Heart right ventricle (tissue), 16 donors: ENCODE measurements around the gene MAPT. TPM values are rescaled to one million over a fixed set of nuclear protein-coding genes. Genes with fewer than 3 reads are reported as not detected.

Source experiments
- ATAC-seq, 8 donors: fragments of 200-7000 bp; cut with Tn5 transposase; one replicate each; pipeline ENCODE4 v1.9.1; 2020; ENCODE audit warnings: mild to moderate bottlenecking in 8 of 8, moderate library complexity in 8 of 8, moderate number of reproducible peaks in 1 of 8
- DNase-seq, 2 donors: peaks; one replicate each; pipeline ENCODE4 v3.0.0-alpha.2; 2020
- H3K27ac ChIP-seq, 10 donors: fragments of 200-600 bp; sonication (generic) in 2 of 10; one replicate each; pipeline versions ENCODE4 v1.5.0 to v1.8.0; 2020 to 2022; ENCODE audit warnings: mild to moderate bottlenecking in 3 of 10
- H3K27me3 ChIP-seq, 7 donors: fragments of 200-600 bp; one replicate each; pipeline ENCODE4 v1.8.0; 2021 to 2022; ENCODE audit warnings: mild to moderate bottlenecking in 2 of 7
- H3K36me3 ChIP-seq, 9 donors: fragments of 200-600 bp; sonication (generic) in 1 of 9; one replicate each; pipeline versions ENCODE4 v1.5.0 to v1.8.0; 2020 to 2022; ENCODE audit warnings: mild to moderate bottlenecking in 2 of 9
- H3K4me1 ChIP-seq, 9 donors: fragments of 200-600 bp; sonication (generic) in 1 of 9; one replicate each; pipeline versions ENCODE4 v1.5.0 to v1.8.0; 2020 to 2022; ENCODE audit warnings: mild to moderate bottlenecking in 4 of 9
- H3K4me3 ChIP-seq, 10 donors: fragments of 200-600 bp; sonication (generic) in 2 of 10; one replicate each; pipeline versions ENCODE4 v1.5.0 to v1.8.0; 2020 to 2022; ENCODE audit warnings: mild to moderate bottlenecking in 7 of 10, moderate library complexity in 2 of 10
- H3K9me3 ChIP-seq, 11 donors: fragments of 200-600 bp in 10 of 11; sonication (generic) in 2 of 11; one replicate each; pipeline versions ENCODE4 v1.5.0 to v1.8.0; 2013 to 2022; ENCODE audit warnings: mild to moderate bottlenecking in 2 of 11, control low read depth in 1 of 11, moderate library complexity in 1 of 11
- CTCF ChIP-seq, 9 donors: fragments of 200-600 bp; sonication (generic) in 2 of 9; IDR thresholded peaks; one replicate each; pipeline versions ENCODE4 v1.5.0 to v1.8.0; 2021 to 2022; ENCODE audit warnings: antibody characterized with exemption in 9 of 9, mild to moderate bottlenecking in 5 of 9, moderate library complexity in 1 of 9
- WGBS, 2 donors: extraction: QIAGEN DNeasy Blood & Tissue Kit; methylation state at CpG; one replicate each; pipeline ENCODE4 v1.1.7; 2013; ENCODE audit warnings: inconsistent platforms in 1 of 2; 5-methylcytosine and 5-hydroxymethylcytosine counted together
- intact Hi-C, 10 donors: fragments of 100-400 bp; cut with DNase I; formaldehyde crosslinking; loops; one replicate each; pipeline versions ENCODE4 v1.11.1 to v1.14.2; 2022
- polyA plus RNA-seq, 2 donors: library from polyadenylated mRNA; stranded (reverse); fragments of 200-250 nt; gene quantifications; one replicate each; pipeline ENCODE4 v1.2.3, GENCODE V29; 2013
- total RNA-seq, 10 donors: library from RNA; stranded (reverse); fragmentation: NEBNext Ultra II Directional in 3 of 10; extraction: Animal tissue kit (Norgen Biotek cat#: 25700) in 3 of 10; gene quantifications; one replicate each; pipeline versions ENCODE4 v1.2.1 to v1.2.4, GENCODE V29; 2021 to 2023
- donor health status: Arrhythmogenic right ventricular cardiomyopathy.
- donor health status: ischemic (EF 13 %, LVEDD 7.1; RV severe dilation, severe dysfunction).
- donor health status: healthy with polysubstance abuse.
- donor health status: DM: no; HTN: yes; CAD: no.
- donor health status: DM: no; HTN: no; CAD: no.
- donor health status: ischemic (EF 25% LVEDD 6.9; RV normal size, moderate dysfunction).
- donor health status: ischemic (EF 25% LVEDD 5.7; RV mildly dilated, moderate dysfunction).
- donor health status: healthy.
- donor health status: DM: yes; HTN: yes; CAD: no.
- donor health status: Ischemic cardiomyopathy.
- donor health status: ischemic (EF 35%, LVEDD 5.7; RV mildly dilated, moderate dysfunction).
- donor health status: nonischemic (EF 11% LVEDD 7.7; RV severe dilation, severe dysfunction).
- donor health status: DM: yes; HTN: yes; CAD: no.
- donor health status: PGD.
- donor health status: ischemic (EF 29% LVEDD 5.4; RV normal size, mild dysfunction).
- donor health status: nonischemic (EF 23%, LVEDD 6.1; RV moderate dilation, normal function).

MAPT gene
- total and polyA plus RNA-seq, 12 donors, result 0.90 to 63.3 (median 32.5) TPM

GRCh38 chr17:45850468-45850867 is 43.9 kb upstream of the MAPT start:
- Histone ChIP-seq H3K27me3 (peaks cover 0 to 39% (median 25%) of the 10 kb centered on the region in 7 donors), H3K36me3 (no peaks in the 10 kb centered on the region), H3K9me3 (no peaks in the 10 kb centered on the region), H3K4me3 (no peak overlapping the region), H3K27ac (no peak overlapping the region), H3K4me1 (peaks cover 0 to 7% (median 0%) of the 10 kb centered on the region in 9 donors)
- 83 to 86% methylated on average over 5 of the region's 5 CpGs for WGBS, 2 donors
- DNase-seq (no peak), ATAC-seq (no peak)
- TF ChIP-seq CTCF (IDR thresholded peaks at IDR 0.05), result no peak
- intact Hi-C loops, result loop anchor here in 4 of 10 donors (5.0 to 10.0 kb wide), 3 partner anchors 56 to 636 kb away; no protein-coding TSS in a partner anchor

- H3K27me3 ChIP-seq, result peaks cover 0 to 39% (median 25%) of the 10 kb centered on the region in 7 donors
- ATAC-seq (no peak), DNase-seq (no peak)
- H3K4me3 ChIP-seq, result no peak overlapping the region
- intact Hi-C loops, result loop anchor here in 4 of 10 donors (5.0 to 10.0 kb wide), 3 partner anchors 56 to 636 kb away; no protein-coding TSS in a partner anchor
- no peaks in the 10 kb centered on the region for H3K36me3 ChIP-seq
- 83 to 84% methylated on average over 6 of the region's 6 CpGs for WGBS, 2 donors
- peaks cover 0 to 7% (median 0%) of the 10 kb centered on the region in 9 donors for H3K4me1 ChIP-seq
- TF ChIP-seq CTCF (IDR thresholded peaks at IDR 0.05), result no peak
- no peaks in the 10 kb centered on the region for H3K9me3 ChIP-seq
- H3K27ac ChIP-seq, result no peak overlapping the region
These were observed 43.3 kb upstream of the MAPT start for GRCh38 chr17:45851022-45851421.

GRCh38 chr17:45851464-45851863 is 42.9 kb upstream of the MAPT start:
- peaks cover 0 to 35% (median 25%) of the 10 kb centered on the region in 7 donors for H3K27me3 ChIP-seq
- no peak for TF ChIP-seq CTCF (IDR thresholded peaks at IDR 0.05)

GRCh38 chr17:45851873-45852272 is 42.5 kb upstream of the MAPT start:
- WGBS, 2 donors, result 67 to 80% methylated on average over 1 of the region's 1 CpG
- no peaks in the 10 kb centered on the region for H3K36me3 ChIP-seq
- H3K27me3 ChIP-seq, result peaks cover 0 to 37% (median 25%) of the 10 kb centered on the region in 7 donors
- intact Hi-C loops, result loop anchor here in 4 of 10 donors (5.0 to 10.0 kb wide), 3 partner anchors 57 to 637 kb away; no protein-coding TSS in a partner anchor
- H3K9me3 ChIP-seq, result no peaks in the 10 kb centered on the region
- no peak overlapping the region for H3K27ac ChIP-seq
- ATAC-seq, result no peak
- TF ChIP-seq CTCF (IDR thresholded peaks at IDR 0.05), result no peak
- H3K4me3 ChIP-seq, result no peak overlapping the region
- no peak for DNase-seq
- H3K4me1 ChIP-seq, result peaks cover 0 to 7% (median 0%) of the 10 kb centered on the region in 9 donors

More at GRCh38 chr17:45851464-45851863, 42.9 kb upstream of the MAPT start:
- intact Hi-C loops, result loop anchor here in 4 of 10 donors (5.0 to 10.0 kb wide), 3 partner anchors 57 to 637 kb away; no protein-coding TSS in a partner anchor
- Histone ChIP-seq H3K9me3 (no peaks in the 10 kb centered on the region), H3K36me3 (no peaks in the 10 kb centered on the region), H3K4me1 (peaks cover 0 to 7% (median 0%) of the 10 kb centered on the region in 9 donors), H3K27ac (no peak overlapping the region), H3K4me3 (no peak overlapping the region)
- WGBS, 2 donors, result 38 to 45% methylated on average over 8 of the region's 8 CpGs
- ATAC-seq (peak in 1 of 8 donors; percentile 12), DNase-seq (no peak)
